Glutamatergic neuron (in vitro differentiated cells): ENCODE data around the gene APBB2. TPM values are rescaled to one million over a fixed set of nuclear protein-coding genes. Genes with fewer than 3 reads are reported as not detected.

Experiments
- DNase-seq: peaks from one replicate; pipeline ENCODE4 v3.0.0; 2022
- H3K27ac Mint-ChIP-seq: one replicate; pipeline ENCODE4 v1.8.0; 2020; ENCODE audit warnings: mild to moderate bottlenecking, mixed read lengths, inconsistent platforms; ENCODE audit not compliant: unreplicated experiment
- H3K27me3 Mint-ChIP-seq: one replicate; pipeline ENCODE4 v1.8.0; 2020; ENCODE audit warnings: mild to moderate bottlenecking, moderate library complexity, mixed read lengths, inconsistent platforms; ENCODE audit not compliant: unreplicated experiment
- H3K36me3 Mint-ChIP-seq: one replicate; pipeline ENCODE4 v1.8.0; 2020; ENCODE audit warnings: mild to moderate bottlenecking, mixed read lengths, inconsistent platforms; ENCODE audit not compliant: unreplicated experiment
- H3K4me1 Mint-ChIP-seq: one replicate; pipeline ENCODE4 v1.8.0; 2020; ENCODE audit warnings: mild to moderate bottlenecking, low read depth, mixed read lengths, inconsistent platforms; ENCODE audit not compliant: unreplicated experiment
- H3K4me3 Mint-ChIP-seq: one replicate; pipeline ENCODE4 v1.8.0; 2020; ENCODE audit warnings: mild to moderate bottlenecking, mixed read lengths, inconsistent platforms; ENCODE audit not compliant: unreplicated experiment
- H3K9me3 Mint-ChIP-seq: one replicate; pipeline ENCODE4 v1.8.0; 2020; ENCODE audit warnings: mild to moderate bottlenecking, moderate library complexity, mixed read lengths, inconsistent platforms; ENCODE audit not compliant: unreplicated experiment
- CTCF ChIP-seq: fragments of 200-600 bp; sonication (generic); IDR thresholded peaks from one replicate; pipeline ENCODE4 v1.5.0; 2021; ENCODE audit not compliant: partially characterized antibody, unreplicated experiment
- total RNA-seq: library from RNA; stranded (reverse); fragmentation: NEBNext Ultra II Directional; extraction: Animal tissue kit (Norgen Biotek cat#: 25700); gene quantifications from one replicate; pipeline ENCODE4 v1.2.1, GENCODE V29; 2021; ENCODE audit not compliant: unreplicated experiment

The APBB2 gene
- total RNA-seq, 1 donor from 2014 or later = 117 TPM

- H3K4me3 Mint-ChIP-seq = no peak overlapping the region
- no peak for TF ChIP-seq CTCF
- no peaks in the 10 kb centered on the region for H3K9me3 Mint-ChIP-seq
- H3K27me3 Mint-ChIP-seq = peaks cover 2% of the 10 kb centered on the region
- no peaks in the 10 kb centered on the region for H3K4me1 Mint-ChIP-seq
- H3K27ac Mint-ChIP-seq = no peak overlapping the region
- H3K36me3 Mint-ChIP-seq = no peaks in the 10 kb centered on the region
- no peak for DNase-seq
Measured at GRCh38 chr4:41038304-41038703, 176.0 kb downstream of the APBB2 start.

- peaks cover 20% of the 10 kb centered on the region for H3K9me3 Mint-ChIP-seq
- peaks cover 3% of the 10 kb centered on the region for H3K27me3 Mint-ChIP-seq
- no peak overlapping the region for H3K27ac Mint-ChIP-seq
- no peak for TF ChIP-seq CTCF
- H3K4me3 Mint-ChIP-seq = no peak overlapping the region
- no peaks in the 10 kb centered on the region for H3K4me1 Mint-ChIP-seq
- no peak for DNase-seq
- peaks cover 35% of the 10 kb centered on the region for H3K36me3 Mint-ChIP-seq
Measured at GRCh38 chr4:41029098-41029497, 185.2 kb downstream of the APBB2 start.

GRCh38 chr4:41028392-41029076, 185.8 kb downstream of the APBB2 start:
- TF ChIP-seq CTCF = no peak
- Mint-ChIP-seq H3K27me3 (peaks cover 3% of the 10 kb centered on the region), H3K4me3 (no peak overlapping the region), H3K4me1 (no peaks in the 10 kb centered on the region), H3K36me3 (peaks cover 41% of the 10 kb centered on the region), H3K27ac (no peak overlapping the region), H3K9me3 (peaks cover 22% of the 10 kb centered on the region)
- DNase-seq = no peak

GRCh38 chr4:41026971-41027370, 187.4 kb downstream of the APBB2 start:
- H3K36me3 Mint-ChIP-seq = peaks cover 46% of the 10 kb centered on the region
- no peak overlapping the region for H3K27ac Mint-ChIP-seq
- no peak for TF ChIP-seq CTCF
- peaks cover 3% of the 10 kb centered on the region for H3K27me3 Mint-ChIP-seq
- DNase-seq = no peak
- H3K4me1 Mint-ChIP-seq = no peaks in the 10 kb centered on the region
- no peak overlapping the region for H3K4me3 Mint-ChIP-seq
- peaks cover 22% of the 10 kb centered on the region for H3K9me3 Mint-ChIP-seq

- H3K9me3 Mint-ChIP-seq = peaks cover 22% of the 10 kb centered on the region
- no peaks in the 10 kb centered on the region for H3K4me1 Mint-ChIP-seq
- no peak for TF ChIP-seq CTCF
- no peak overlapping the region for H3K4me3 Mint-ChIP-seq
- DNase-seq = no peak
- no peak overlapping the region for H3K27ac Mint-ChIP-seq
- H3K36me3 Mint-ChIP-seq = peaks cover 51% of the 10 kb centered on the region
- H3K27me3 Mint-ChIP-seq = peaks cover 3% of the 10 kb centered on the region
Measured at GRCh38 chr4:41025824-41026223, 188.5 kb downstream of the APBB2 start.
